IPS-11a (cell line): ENCODE results near the gene S100A1.

Source experiments
- H3K4me3 ChIP-seq: one replicate; pipeline ENCODE4 v1.5.1; 2013; ENCODE audit warnings: low read depth, low read length, control low read depth

S100A1 gene

DNA sequence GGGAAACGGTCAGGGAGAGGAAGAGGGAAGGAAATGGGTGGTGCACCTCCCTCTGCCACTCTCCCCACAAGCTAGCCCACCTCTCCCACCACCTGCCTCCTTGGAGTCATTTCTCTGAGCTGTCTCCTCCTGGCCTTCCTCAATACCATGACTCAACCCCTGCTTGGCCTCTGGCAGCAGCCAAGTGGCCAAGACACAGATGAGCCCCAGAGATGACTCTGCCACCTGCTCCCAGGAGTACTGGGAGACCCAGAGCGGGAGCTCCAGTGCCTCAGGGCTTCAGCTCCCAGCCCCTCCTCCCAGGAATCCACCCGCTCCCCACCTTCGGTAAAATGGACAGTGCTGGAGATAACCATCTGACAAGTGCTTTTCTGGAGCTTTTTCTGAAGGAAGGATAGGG, 17.9 kb upstream of the S100A1 start:
- no peak overlapping the region for H3K4me3 ChIP-seq

DNA sequence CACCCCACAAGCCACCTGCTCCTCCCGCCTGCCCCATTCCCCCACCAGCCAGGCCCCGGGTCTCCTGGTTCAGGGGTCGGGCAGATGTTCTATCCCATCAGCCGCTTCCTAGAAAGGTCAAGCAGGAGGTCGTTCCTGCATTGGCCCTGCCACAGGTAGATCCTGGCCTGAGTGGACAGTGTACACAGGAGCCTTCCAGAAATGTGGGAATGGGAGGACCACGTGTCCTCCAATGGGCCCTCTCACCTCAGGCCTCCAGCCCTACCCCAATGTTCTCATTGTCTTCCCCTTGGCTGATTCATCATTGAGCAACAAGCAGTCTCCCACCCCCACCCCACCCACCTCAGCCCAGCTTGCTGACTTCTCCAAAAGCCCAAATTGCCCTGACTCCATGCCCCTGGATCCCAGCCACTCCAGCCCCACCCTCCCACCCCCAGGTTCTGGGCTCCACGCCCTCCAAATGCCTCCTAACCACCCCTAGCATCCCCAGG, 17.4 kb upstream of the S100A1 start:
- H3K4me3 ChIP-seq, result no peak overlapping the region

GRCh38 chr1:153611356-153611755, 16.9 kb upstream of the S100A1 start:
- no peak overlapping the region for H3K4me3 ChIP-seq

GRCh38 chr1:153612111-153612754, 16.0 kb upstream of the S100A1 start:
- H3K4me3 ChIP-seq, result no peak overlapping the region

GRCh38 chr1:153612755-153613331, 15.4 kb upstream of the S100A1 start, which contains the start of gene S100A16:
Gene S100A16 (minus strand): TSS chr1:153613137. CDS start chr1:153608151, 4,986 bp downstream.
- H3K4me3 ChIP-seq, result no peak within 1 kb of the TSS

GRCh38 chr1:153613406-153613805, 14.8 kb upstream of the S100A1 start:
- no peak overlapping the region for H3K4me3 ChIP-seq

- no peak overlapping the region for H3K4me3 ChIP-seq
These were observed 13.9 kb upstream of the S100A1 start for GRCh38 chr1:153614189-153614900.

DNA sequence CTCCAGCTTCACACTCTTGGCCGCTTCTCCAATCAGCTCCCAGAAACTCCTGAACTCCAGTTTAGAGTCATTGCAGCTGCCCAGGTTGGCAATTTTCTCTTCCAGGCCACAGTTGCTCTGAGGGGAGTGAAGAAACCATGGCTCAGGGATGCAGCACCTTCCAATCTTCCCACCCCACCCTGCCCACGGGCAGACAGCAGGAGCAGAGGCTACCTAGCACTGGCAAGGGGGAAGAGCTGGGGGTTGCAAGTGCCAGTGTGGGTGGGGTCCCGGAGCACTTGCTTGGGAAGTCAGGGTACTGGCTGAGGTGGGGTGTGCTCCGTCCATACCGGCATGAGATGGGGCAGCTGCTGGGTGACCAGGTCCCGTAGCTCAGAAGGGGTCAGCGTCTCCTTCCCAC, 13.3 kb upstream of the S100A1 start:
- no peak overlapping the region for H3K4me3 ChIP-seq

GRCh38 chr1:153615406-153615805, 12.8 kb upstream of the S100A1 start:
- H3K4me3 ChIP-seq, result no peak overlapping the region

- no peak within 1 kb of the TSS for H3K4me3 ChIP-seq
These were observed 11.9 kb upstream of the S100A1 start, which contains the start of gene S100A14 for GRCh38 chr1:153616144-153616916. Gene S100A14 (minus strand): TSS chr1:153616325. CDS start chr1:153615858, 467 bp downstream.

DNA sequence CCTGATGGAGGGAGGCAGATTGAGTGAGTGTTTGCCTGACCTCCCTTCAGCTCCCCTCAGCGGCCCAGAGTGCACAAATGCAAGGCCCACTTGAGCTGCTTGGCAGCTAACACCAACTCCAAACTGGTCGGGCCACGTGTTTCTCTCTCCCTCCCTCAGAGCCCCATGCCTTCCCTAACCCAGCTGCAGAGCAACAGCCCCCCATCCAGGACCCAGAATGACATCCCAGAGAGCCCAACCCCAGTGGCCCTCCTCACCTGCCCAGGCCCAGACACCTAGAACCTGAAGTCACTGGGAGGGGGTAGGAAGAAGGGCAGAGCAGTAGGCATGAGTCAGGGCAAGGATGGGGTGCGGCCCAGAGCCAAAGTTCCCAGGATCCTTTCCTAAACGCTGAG, 11.3 kb upstream of the S100A1 start:
- no peak overlapping the region for H3K4me3 ChIP-seq

DNA sequence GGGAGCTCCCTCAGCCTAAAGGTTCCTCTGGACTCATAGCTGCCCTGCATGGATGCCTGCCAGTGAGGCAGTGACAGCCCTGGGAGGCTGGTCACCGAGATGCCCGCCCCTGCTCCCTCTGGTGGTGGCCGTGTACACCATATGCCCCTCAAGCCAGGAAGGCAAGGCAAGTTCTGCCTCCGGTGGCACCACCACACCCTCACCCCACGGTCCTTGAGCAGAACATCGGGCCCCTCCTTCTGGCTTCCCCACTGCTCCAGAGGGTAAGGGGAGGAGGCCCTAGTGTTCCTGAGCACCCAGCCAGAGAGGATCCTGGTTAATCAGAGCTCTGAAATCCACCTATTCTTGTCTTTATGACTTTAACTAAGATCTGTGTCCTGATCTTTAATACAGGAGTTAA, 10.6 kb upstream of the S100A1 start:
- no peak overlapping the region for H3K4me3 ChIP-seq

DNA sequence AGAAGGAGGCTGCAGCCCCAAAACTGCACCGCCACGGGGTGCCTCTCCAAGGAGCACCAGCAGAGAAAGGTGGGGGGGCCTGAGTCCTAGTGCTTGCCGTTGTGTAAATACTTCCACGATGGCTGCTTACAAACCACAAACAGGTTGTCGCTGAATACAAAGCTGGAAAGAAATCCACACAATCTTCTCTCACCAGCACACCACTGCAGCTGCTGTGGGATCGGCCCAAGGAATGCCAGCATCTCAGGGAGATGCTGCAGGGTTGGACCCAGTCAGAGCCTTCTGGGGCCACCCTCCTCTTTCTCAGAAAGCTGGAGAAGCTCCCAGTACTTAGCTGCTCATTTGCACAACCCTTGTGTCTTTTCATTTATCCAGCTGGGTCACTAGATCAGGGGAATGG, 9.1 kb upstream of the S100A1 start:
- H3K4me3 ChIP-seq, result no peak overlapping the region

- no peak overlapping the region for H3K4me3 ChIP-seq
These were observed 5.1 kb upstream of the S100A1 start for GRCh38 chr1:153623101-153623500.

GRCh38 chr1:153624965-153625611, 3.1 kb upstream of the S100A1 start:
- H3K4me3 ChIP-seq, result no peak overlapping the region

DNA sequence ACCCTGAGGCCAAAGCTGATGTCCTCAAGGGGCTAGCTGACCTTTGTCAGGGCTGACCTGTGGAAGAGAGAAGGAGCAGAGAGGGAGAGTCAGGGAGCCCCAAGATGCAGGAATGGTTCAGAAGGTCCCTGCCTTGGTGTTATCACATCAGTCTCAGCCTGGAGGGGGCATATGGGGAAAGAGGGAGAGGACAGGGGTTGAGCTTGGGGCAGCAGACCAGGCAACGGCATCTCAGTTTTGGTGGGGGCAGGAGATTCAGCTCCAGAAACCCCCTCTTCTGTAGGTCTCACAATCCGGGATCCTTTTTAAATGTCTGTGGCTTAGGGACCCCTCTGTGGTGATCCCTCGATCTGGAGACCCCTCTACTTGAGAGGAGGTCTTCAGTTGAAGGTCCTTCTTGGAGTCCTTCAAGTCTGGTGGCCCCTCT, 1.7 kb upstream of the S100A1 start:
- H3K4me3 ChIP-seq, result peak overlapping the region; percentile 42

- H3K4me3 ChIP-seq, result peak within 1 kb of the TSS; percentile 42
These were observed 1.1 kb upstream of the S100A1 start, which contains the start of gene S100A13 for GRCh38 chr1:153626904-153627714. Gene S100A13 (minus strand): TSS chr1:153627505. CDS start chr1:153626472, 1,033 bp downstream.

DNA sequence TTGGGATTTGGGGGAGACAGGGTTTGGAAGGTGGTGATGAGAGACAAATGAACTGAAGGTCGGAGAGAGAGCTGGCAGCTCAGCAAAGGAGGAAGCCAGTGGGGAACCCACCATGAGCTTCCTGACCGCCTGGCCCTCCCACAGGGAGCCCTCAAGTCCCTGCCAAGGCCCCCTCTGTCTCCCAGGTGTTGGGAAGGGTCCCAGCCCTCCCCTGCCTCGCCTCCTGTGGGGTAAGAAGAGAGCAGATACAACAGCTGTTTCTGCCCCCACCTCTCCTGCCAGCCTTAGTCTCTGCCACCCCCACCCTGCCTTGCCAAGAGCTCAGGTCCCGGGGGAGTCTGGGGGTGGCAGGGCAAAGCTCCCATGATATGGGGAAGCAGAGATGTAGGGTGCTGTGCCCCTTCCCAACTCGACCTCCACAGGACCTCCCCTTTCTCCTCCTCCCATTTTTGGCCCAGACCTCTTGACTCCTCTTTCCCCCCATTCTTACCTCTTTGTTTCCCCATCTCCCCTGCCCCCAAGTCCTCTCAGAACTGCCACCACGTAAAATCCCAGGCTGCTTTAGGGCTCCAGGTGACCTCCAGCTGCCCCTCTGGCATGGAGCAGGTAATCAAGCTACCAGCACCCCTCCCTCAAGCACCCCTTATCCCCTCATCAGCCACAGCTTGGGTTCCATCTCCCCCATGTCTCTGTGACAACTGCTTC, 556 bp downstream of the S100A1 start:
- no peak overlapping the region for H3K4me3 ChIP-seq

DNA sequence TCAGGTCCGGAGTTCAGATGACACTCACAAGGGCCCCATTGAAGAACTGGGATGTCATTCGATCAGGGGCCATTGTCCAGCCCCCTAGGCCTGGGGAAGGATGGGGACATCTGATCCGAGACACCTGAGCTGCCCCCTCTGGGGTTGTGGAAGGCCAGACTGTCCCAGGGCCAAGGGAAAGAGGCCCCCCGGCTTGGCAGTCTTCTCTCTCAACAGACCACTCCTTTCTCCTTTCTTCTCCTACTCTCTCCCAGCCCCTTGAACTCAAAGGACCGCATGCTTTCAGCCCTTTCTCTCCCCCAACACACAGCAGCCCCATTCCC, 1.1 kb downstream of the S100A1 start:
- H3K4me3 ChIP-seq, result no peak overlapping the region
